ENCODE data around the gene HES7.
A peak's percentile ranks its signal among the peaks of the same experiment; 100 is the strongest.
"Not testable (repeated sequence)": the region's sequence is repeated elsewhere in the genome, so short reads cannot be mapped to it uniquely, and the experiment has no call there.

HES7 gene

GRCh38 chr17:8123695-8124349, at the start of gene HES7:
TSS of gene HES7 (minus strand) at chr17:8124106. CDS start at chr17:8124084, 22 bp downstream.
- peak within 1 kb of the TSS; percentile 91 for H3K4me3 Mint-ChIP-seq
- peaks cover 72% of the 10 kb centered on the region for H3K4me1 Mint-ChIP-seq (ENCODE audit: low read depth)
- no peaks in the 10 kb centered on the region for H3K9me3 Mint-ChIP-seq
- H3K36me3 Mint-ChIP-seq (ENCODE audit: low read depth), result peaks cover 15% of the 10 kb centered on the region
- H3K27me3 Mint-ChIP-seq, result peaks cover 44% of the 10 kb centered on the region
- H3K27ac Mint-ChIP-seq, result peak within 1 kb of the TSS; percentile 97

GRCh38 chr17:8173056-8173870, 49.4 kb upstream of the HES7 start:
- Mint-ChIP-seq H3K9me3 (no peaks in the 10 kb centered on the region), H3K4me3 (peak overlapping the region; percentile 83), H3K27me3 (no peaks in the 10 kb centered on the region), H3K27ac (peak overlapping the region; percentile 100), H3K36me3 (ENCODE audit: low read depth) (no peaks in the 10 kb centered on the region), H3K4me1 (ENCODE audit: low read depth) (peaks cover 45% of the 10 kb centered on the region)

GRCh38 chr17:8170186-8170585, 46.3 kb upstream of the HES7 start:
- not testable (repeated sequence) for H3K27me3 Mint-ChIP-seq; H3K4me3 Mint-ChIP-seq; H3K27ac Mint-ChIP-seq; H3K9me3 Mint-ChIP-seq; H3K36me3 Mint-ChIP-seq (ENCODE audit: low read depth)
- H3K4me1 Mint-ChIP-seq (ENCODE audit: low read depth), result peaks cover 30% of the 10 kb centered on the region

- H3K9me3 Mint-ChIP-seq, result no peaks in the 10 kb centered on the region
- H3K27ac Mint-ChIP-seq, result no peak overlapping the region
- H3K27me3 Mint-ChIP-seq, result no peaks in the 10 kb centered on the region
- H3K4me3 Mint-ChIP-seq, result no peak overlapping the region
- H3K36me3 Mint-ChIP-seq (ENCODE audit: low read depth), result no peaks in the 10 kb centered on the region
- H3K4me1 Mint-ChIP-seq (ENCODE audit: low read depth), result peaks cover 28% of the 10 kb centered on the region
Observed at GRCh38 chr17:8167526-8167925, 43.6 kb upstream of the HES7 start.

GRCh38 chr17:8166731-8167130, 42.8 kb upstream of the HES7 start:
- Mint-ChIP-seq H3K9me3 (no peaks in the 10 kb centered on the region), H3K4me3 (no peak overlapping the region), H3K36me3 (ENCODE audit: low read depth) (peaks cover under 1% of the 10 kb centered on the region), H3K4me1 (ENCODE audit: low read depth) (peaks cover 26% of the 10 kb centered on the region), H3K27me3 (no peaks in the 10 kb centered on the region), H3K27ac (no peak overlapping the region)

- peak overlapping the region; percentile 81 for H3K4me3 Mint-ChIP-seq
- no peaks in the 10 kb centered on the region for H3K27me3 Mint-ChIP-seq
- peaks cover 46% of the 10 kb centered on the region for H3K4me1 Mint-ChIP-seq (ENCODE audit: low read depth)
- H3K36me3 Mint-ChIP-seq (ENCODE audit: low read depth), result peaks cover 20% of the 10 kb centered on the region
- H3K9me3 Mint-ChIP-seq, result no peaks in the 10 kb centered on the region
- peak overlapping the region; percentile 97 for H3K27ac Mint-ChIP-seq
Observed at GRCh38 chr17:8164815-8165131, 40.9 kb upstream of the HES7 start.

- H3K9me3 Mint-ChIP-seq, result no peaks in the 10 kb centered on the region
- H3K27me3 Mint-ChIP-seq, result no peaks in the 10 kb centered on the region
- peaks cover 25% of the 10 kb centered on the region for H3K36me3 Mint-ChIP-seq (ENCODE audit: low read depth)
- peaks cover 52% of the 10 kb centered on the region for H3K4me1 Mint-ChIP-seq (ENCODE audit: low read depth)
- H3K27ac Mint-ChIP-seq, result peak overlapping the region; percentile 97
- H3K4me3 Mint-ChIP-seq, result peak overlapping the region; percentile 81
Observed at GRCh38 chr17:8163978-8164814, 40.3 kb upstream of the HES7 start.

GRCh38 chr17:8162997-8163977, 39.4 kb upstream of the HES7 start:
- Mint-ChIP-seq H3K27ac (peak overlapping the region; percentile 97), H3K36me3 (ENCODE audit: low read depth) (peaks cover 30% of the 10 kb centered on the region), H3K4me1 (ENCODE audit: low read depth) (peaks cover 61% of the 10 kb centered on the region), H3K27me3 (no peaks in the 10 kb centered on the region), H3K9me3 (no peaks in the 10 kb centered on the region), H3K4me3 (peak overlapping the region; percentile 81)

GRCh38 chr17:8162233-8162996, 38.5 kb upstream of the HES7 start, which contains the start of gene VAMP2:
TSS of gene VAMP2 (minus strand) at chr17:8162948. CDS start at chr17:8162879, 69 bp downstream.
- H3K4me3 Mint-ChIP-seq, result peak within 1 kb of the TSS; percentile 89
- H3K27ac Mint-ChIP-seq, result peak within 1 kb of the TSS; percentile 97
- no peaks in the 10 kb centered on the region for H3K27me3 Mint-ChIP-seq
- peaks cover 30% of the 10 kb centered on the region for H3K36me3 Mint-ChIP-seq (ENCODE audit: low read depth)
- peaks cover 61% of the 10 kb centered on the region for H3K4me1 Mint-ChIP-seq (ENCODE audit: low read depth)
- H3K9me3 Mint-ChIP-seq, result no peaks in the 10 kb centered on the region

GRCh38 chr17:8161289-8162232, 37.7 kb upstream of the HES7 start:
- no peaks in the 10 kb centered on the region for H3K9me3 Mint-ChIP-seq

GRCh38 chr17:8160741-8161221, 36.9 kb upstream of the HES7 start:
- H3K27me3 Mint-ChIP-seq, result no peaks in the 10 kb centered on the region
- no peaks in the 10 kb centered on the region for H3K9me3 Mint-ChIP-seq
- peaks cover 30% of the 10 kb centered on the region for H3K36me3 Mint-ChIP-seq (ENCODE audit: low read depth)
- peak overlapping the region; percentile 96 for H3K27ac Mint-ChIP-seq
- H3K4me1 Mint-ChIP-seq (ENCODE audit: low read depth), result peaks cover 61% of the 10 kb centered on the region
- H3K4me3 Mint-ChIP-seq, result peak overlapping the region; percentile 89

More at GRCh38 chr17:8161289-8162232, 37.7 kb upstream of the HES7 start:
- Mint-ChIP-seq H3K4me3 (peak overlapping the region; percentile 89), H3K27ac (peak overlapping the region; percentile 96), H3K4me1 (ENCODE audit: low read depth) (peaks cover 61% of the 10 kb centered on the region), H3K27me3 (no peaks in the 10 kb centered on the region), H3K36me3 (ENCODE audit: low read depth) (peaks cover 30% of the 10 kb centered on the region)

- no peaks in the 10 kb centered on the region for H3K9me3 Mint-ChIP-seq
- H3K27me3 Mint-ChIP-seq, result no peaks in the 10 kb centered on the region
Observed at GRCh38 chr17:8160224-8160577, 36.3 kb upstream of the HES7 start.

More at GRCh38 chr17:8160224-8160577, 36.3 kb upstream of the HES7 start:
- H3K27ac Mint-ChIP-seq, result peak overlapping the region; percentile 96
- H3K4me1 Mint-ChIP-seq (ENCODE audit: low read depth), result peaks cover 60% of the 10 kb centered on the region
- peak overlapping the region; percentile 74 for H3K4me3 Mint-ChIP-seq
- peaks cover 30% of the 10 kb centered on the region for H3K36me3 Mint-ChIP-seq (ENCODE audit: low read depth)
